Activated T-cell treated with anti-CD3 and anti-CD28 coated beads, Interleukin-2, amount 50 U/mL, for 24 hours (primary cell): ENCODE measurements around the gene ACSF2.

Experiments used
- DNase-seq: peaks from one replicate; pipeline ENCODE4 v3.0.0-alpha.2; 2020
- H3K27ac Mint-ChIP-seq: 2 replicates; pipeline ENCODE4 v1.8.0; 2020; ENCODE audit warnings: mild to moderate bottlenecking, mixed read lengths
- H3K27me3 Mint-ChIP-seq: 2 replicates; pipeline ENCODE4 v1.8.0; 2020; ENCODE audit warnings: mixed read lengths
- H3K36me3 Mint-ChIP-seq: 2 replicates; pipeline ENCODE4 v1.8.0; 2020; ENCODE audit warnings: low read depth, mixed read lengths
- H3K4me1 Mint-ChIP-seq: 2 replicates; pipeline ENCODE4 v1.8.0; 2020; ENCODE audit warnings: low read depth, mixed read lengths
- H3K4me3 Mint-ChIP-seq: 2 replicates; pipeline ENCODE4 v1.8.0; 2020; ENCODE audit warnings: mild to moderate bottlenecking, moderate library complexity, mixed read lengths
- H3K9me3 Mint-ChIP-seq: 2 replicates; pipeline ENCODE4 v1.8.0; 2020; ENCODE audit warnings: mixed read lengths

The ACSF2 gene

DNA sequence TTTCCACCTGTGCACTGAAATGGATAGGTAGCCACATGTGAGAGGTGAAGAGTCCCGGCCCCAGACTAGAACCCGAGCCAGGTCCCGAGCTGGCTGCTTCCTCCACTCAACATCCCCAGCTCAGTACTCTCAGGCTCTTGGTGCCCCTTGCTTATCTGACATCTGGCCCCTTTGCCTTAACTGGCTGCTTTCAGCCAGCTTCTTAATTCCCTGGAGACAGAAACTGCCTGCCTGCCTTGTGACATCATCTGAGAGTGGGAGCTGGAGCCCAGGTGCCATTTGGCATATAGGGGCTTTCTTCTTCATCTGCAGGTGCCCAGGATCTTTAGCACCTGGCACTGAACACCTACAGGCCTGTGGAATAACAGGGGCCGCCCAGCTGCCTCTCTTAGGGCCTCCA, 33.7 kb downstream of the ACSF2 start:
- Mint-ChIP-seq H3K36me3 (no peaks in the 10 kb centered on the region), H3K27me3 (no peaks in the 10 kb centered on the region), H3K4me3 (no peak overlapping the region), H3K9me3 (no peaks in the 10 kb centered on the region), H3K4me1 (no peaks in the 10 kb centered on the region), H3K27ac (no peak overlapping the region)
- DNase-seq, result no peak

DNA sequence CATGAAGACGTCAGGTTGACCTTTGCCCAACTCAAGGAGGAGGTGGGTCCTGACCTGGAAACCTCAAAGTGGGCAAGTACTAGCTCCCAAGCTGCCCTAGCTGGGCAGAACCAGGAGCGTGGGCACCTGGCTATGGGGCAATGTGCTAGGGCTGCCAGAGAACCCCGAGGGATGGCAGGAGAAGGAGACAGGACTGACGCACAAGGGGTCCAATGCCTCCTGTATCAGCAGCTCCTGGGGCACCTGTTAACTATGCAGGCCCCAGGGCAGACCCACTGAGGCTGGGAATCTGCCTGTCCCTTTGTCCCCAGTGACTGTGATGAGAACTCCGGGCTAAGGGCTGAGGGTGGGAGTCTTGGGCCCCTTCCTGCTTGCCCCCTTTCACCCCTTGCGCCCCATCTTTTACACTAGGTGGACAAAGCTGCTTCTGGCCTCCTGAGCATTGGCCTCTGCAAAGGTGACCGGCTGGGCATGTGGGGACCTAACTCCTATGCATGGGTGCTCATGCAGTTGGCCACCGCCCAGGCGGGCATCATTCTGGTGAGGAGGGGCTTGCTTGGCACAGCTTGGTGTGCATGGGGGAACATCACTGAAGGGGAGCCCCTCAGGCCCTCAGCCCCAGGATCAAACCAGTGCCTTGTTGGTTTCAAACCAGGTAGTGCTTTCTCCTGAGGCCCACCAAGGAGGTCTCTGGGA, 35.0 kb downstream of the ACSF2 start:
- H3K36me3 Mint-ChIP-seq, result no peaks in the 10 kb centered on the region
- no peaks in the 10 kb centered on the region for H3K9me3 Mint-ChIP-seq
- H3K27me3 Mint-ChIP-seq, result peaks cover 6% of the 10 kb centered on the region
- H3K4me3 Mint-ChIP-seq, result no peak overlapping the region
- no peak for DNase-seq
- H3K27ac Mint-ChIP-seq, result no peak overlapping the region
- H3K4me1 Mint-ChIP-seq, result no peaks in the 10 kb centered on the region

DNA sequence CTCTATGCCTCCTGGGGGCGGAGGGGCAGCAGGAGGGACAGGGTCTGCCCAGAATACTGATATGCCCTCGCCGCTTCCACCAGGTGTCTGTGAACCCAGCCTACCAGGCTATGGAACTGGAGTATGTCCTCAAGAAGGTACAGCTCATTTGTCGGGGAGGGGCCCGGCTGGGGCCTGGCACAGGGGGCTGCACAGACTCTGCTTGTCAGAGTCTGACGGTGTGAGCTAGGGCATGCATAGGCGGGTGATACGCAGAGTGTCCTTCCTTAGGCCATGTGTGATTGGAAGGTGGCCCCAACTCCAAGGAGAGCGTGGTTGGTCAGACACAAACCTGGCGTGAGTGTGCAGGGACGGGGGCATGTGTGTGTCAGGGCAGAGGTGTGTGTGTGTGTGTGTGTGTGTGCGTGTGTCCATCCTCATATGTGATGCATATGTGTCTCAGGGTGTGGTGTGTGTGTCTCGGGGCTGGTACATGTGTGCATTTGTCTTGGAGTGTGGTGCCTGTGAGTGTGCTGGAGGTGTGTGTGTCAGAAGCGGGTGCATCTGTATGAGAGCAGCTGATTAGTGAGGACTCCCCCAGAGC, 35.6 kb downstream of the ACSF2 start:
- H3K27ac Mint-ChIP-seq, result no peak overlapping the region
- H3K9me3 Mint-ChIP-seq, result no peaks in the 10 kb centered on the region
- no peak for DNase-seq
- H3K36me3 Mint-ChIP-seq, result no peaks in the 10 kb centered on the region
- no peaks in the 10 kb centered on the region for H3K4me1 Mint-ChIP-seq
- H3K4me3 Mint-ChIP-seq, result no peak overlapping the region
- peaks cover 6% of the 10 kb centered on the region for H3K27me3 Mint-ChIP-seq

DNA sequence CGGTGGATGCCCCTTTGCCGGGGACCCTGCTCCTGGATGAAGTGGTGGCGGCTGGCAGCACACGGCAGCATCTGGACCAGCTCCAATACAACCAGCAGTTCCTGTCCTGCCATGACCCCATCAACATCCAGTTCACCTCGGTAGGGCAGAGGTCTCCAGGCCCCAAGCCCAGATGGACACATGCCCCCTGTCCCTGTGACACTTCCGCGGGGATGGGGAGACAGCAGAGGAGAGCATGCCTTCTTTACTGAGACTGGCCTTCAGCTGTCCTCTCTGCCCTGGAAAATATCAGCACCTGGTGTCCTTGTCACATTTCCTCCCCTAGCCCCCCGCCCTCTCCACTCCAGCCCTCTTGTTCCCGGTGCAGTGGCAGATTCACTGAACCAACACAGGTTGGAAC, 36.4 kb downstream of the ACSF2 start:
- no peaks in the 10 kb centered on the region for H3K4me1 Mint-ChIP-seq
- no peaks in the 10 kb centered on the region for H3K9me3 Mint-ChIP-seq
- no peak overlapping the region for H3K27ac Mint-ChIP-seq
- peaks cover 13% of the 10 kb centered on the region for H3K27me3 Mint-ChIP-seq
- DNase-seq, result no peak
- H3K36me3 Mint-ChIP-seq, result no peaks in the 10 kb centered on the region
- no peak overlapping the region for H3K4me3 Mint-ChIP-seq

- Mint-ChIP-seq H3K4me3 (no peak overlapping the region), H3K27ac (no peak overlapping the region), H3K9me3 (no peaks in the 10 kb centered on the region), H3K36me3 (no peaks in the 10 kb centered on the region), H3K4me1 (peaks cover 4% of the 10 kb centered on the region), H3K27me3 (peaks cover 26% of the 10 kb centered on the region)
- DNase-seq, result no peak
These were observed 38.1 kb downstream of the ACSF2 start for GRCh38 chr17:50464121-50464520.

GRCh38 chr17:50464736-50465135, 38.7 kb downstream of the ACSF2 start:
- Mint-ChIP-seq H3K36me3 (no peaks in the 10 kb centered on the region), H3K4me3 (no peak overlapping the region), H3K4me1 (peaks cover 6% of the 10 kb centered on the region), H3K27ac (no peak overlapping the region), H3K27me3 (peaks cover 32% of the 10 kb centered on the region), H3K9me3 (no peaks in the 10 kb centered on the region)
- no peak for DNase-seq

- H3K9me3 Mint-ChIP-seq, result no peaks in the 10 kb centered on the region
- no peak overlapping the region for H3K4me3 Mint-ChIP-seq
- DNase-seq, result no peak
- no peak overlapping the region for H3K27ac Mint-ChIP-seq
- no peaks in the 10 kb centered on the region for H3K36me3 Mint-ChIP-seq
- peaks cover 6% of the 10 kb centered on the region for H3K4me1 Mint-ChIP-seq
- peaks cover 34% of the 10 kb centered on the region for H3K27me3 Mint-ChIP-seq
These were observed 39.2 kb downstream of the ACSF2 start for GRCh38 chr17:50465171-50465570.

DNA sequence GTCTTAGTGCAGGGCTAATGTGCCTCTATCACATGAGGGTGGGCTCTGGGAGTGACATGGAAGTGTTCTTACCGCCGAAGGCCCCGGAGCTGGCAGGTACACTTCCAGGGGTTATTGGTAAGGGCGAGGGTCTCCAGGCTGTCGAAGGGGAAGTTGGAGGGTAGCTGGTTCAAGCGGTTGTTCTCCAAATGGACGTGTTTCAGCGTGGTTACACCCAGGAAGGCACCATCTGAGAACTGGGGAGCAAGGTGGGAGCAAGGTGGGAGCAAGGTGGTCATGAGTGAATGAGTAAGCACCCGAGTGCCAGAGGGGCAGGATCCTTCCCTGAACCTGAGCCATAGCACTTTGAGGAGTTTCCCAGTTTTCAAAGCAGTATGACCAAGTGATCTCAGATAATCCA, 39.6 kb downstream of the ACSF2 start:
- Mint-ChIP-seq H3K36me3 (no peaks in the 10 kb centered on the region), H3K27me3 (peaks cover 34% of the 10 kb centered on the region), H3K9me3 (no peaks in the 10 kb centered on the region), H3K4me1 (peaks cover 6% of the 10 kb centered on the region), H3K4me3 (no peak overlapping the region), H3K27ac (no peak overlapping the region)
- DNase-seq, result no peak

GRCh38 chr17:50466371-50467113, 40.5 kb downstream of the ACSF2 start:
- Mint-ChIP-seq H3K9me3 (no peaks in the 10 kb centered on the region), H3K27me3 (peaks cover 34% of the 10 kb centered on the region), H3K36me3 (no peaks in the 10 kb centered on the region), H3K4me1 (peaks cover 6% of the 10 kb centered on the region), H3K27ac (no peak overlapping the region), H3K4me3 (no peak overlapping the region)
- no peak for DNase-seq

- Mint-ChIP-seq H3K27ac (no peak overlapping the region), H3K4me3 (no peak overlapping the region)
These were observed 41.3 kb downstream of the ACSF2 start for GRCh38 chr17:50467114-50467854.

DNA sequence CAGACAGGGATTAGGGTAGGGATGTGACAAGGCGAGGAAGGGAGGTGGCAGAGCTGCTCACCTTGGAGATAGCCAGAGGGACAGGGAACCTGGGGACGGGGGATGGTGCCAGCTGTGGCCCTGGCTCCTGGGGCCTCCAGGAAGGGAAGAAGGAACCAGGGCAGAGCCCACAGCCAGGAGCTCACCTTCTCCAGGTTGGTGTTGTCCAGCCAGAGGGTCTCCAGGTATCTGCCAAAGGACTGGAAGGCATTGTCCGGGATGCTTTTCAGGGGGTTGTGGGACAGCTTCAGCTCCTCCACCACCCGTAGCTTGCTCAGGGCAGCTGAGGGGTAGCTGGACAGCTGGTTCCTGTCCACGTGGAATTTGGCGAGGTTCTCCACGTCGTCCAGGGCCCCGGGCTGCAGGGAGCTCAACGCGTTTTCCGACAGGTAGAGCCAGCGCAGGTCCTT, 41.9 kb downstream of the ACSF2 start:
- Mint-ChIP-seq H3K9me3 (no peaks in the 10 kb centered on the region), H3K4me1 (peaks cover 6% of the 10 kb centered on the region), H3K36me3 (no peaks in the 10 kb centered on the region), H3K4me3 (no peak overlapping the region), H3K27me3 (peaks cover 34% of the 10 kb centered on the region), H3K27ac (no peak overlapping the region)
- DNase-seq, result no peak

More at GRCh38 chr17:50467114-50467854, 41.3 kb downstream of the ACSF2 start:
- Mint-ChIP-seq H3K4me1 (peaks cover 6% of the 10 kb centered on the region), H3K27me3 (peaks cover 34% of the 10 kb centered on the region), H3K36me3 (no peaks in the 10 kb centered on the region), H3K9me3 (no peaks in the 10 kb centered on the region)
- no peak for DNase-seq

DNA sequence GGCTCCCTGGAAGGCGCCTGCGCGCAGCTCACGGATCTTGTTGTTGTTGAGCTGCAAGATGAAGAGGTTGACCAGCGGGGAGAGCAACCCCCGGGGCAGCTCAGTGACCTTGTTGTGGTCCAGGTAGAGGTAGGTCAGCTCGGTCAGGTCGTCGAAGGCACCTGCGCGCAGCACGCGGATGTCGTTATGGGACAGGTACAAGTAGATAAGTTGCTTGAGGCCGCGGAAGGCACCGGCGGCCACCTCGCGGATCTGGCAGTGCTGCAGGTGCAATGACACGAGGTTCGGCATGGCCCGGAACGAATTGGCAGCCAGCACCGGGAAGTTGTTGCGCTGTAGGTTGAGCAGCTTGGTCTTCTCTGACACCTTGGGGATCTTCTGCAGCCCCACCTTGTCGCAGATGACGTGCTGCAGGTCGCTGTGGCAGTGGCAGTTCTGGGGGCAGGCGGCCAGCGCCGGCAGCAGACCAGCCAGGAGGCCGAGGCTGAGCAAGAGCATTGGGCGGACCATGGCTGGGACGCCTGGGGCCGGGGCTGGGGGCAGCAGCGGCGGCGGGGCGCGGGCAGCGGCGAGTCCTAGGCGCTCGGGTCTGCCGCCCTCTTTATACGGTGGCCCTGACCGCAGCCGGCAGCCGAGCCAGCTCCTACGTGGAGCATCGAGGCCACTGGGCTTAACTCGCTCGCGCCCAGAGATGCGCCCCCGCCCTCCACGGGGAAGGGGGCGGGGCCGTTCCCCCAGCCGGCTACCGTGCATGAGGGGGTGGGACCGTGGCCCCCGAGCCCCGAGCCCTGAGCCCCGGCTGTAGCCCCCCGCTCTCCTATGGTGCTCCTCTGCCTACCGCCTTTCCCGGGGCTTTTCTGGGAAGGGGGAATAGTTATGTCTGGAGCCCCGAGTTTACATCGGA, 42.5 kb downstream of the ACSF2 start, which contains the start of gene CHAD:
Gene CHAD, minus strand, starts transcription at position 577 of the 904 bp plus-strand sequence. Its CDS starts 67 bp downstream, at position 510.
- H3K4me3 Mint-ChIP-seq, result peak within 1 kb of the TSS; percentile 10
- H3K27me3 Mint-ChIP-seq, result peaks cover 34% of the 10 kb centered on the region
- H3K27ac Mint-ChIP-seq, result no peak within 1 kb of the TSS
- no peaks in the 10 kb centered on the region for H3K9me3 Mint-ChIP-seq
- no peak for DNase-seq
- H3K36me3 Mint-ChIP-seq, result no peaks in the 10 kb centered on the region
- H3K4me1 Mint-ChIP-seq, result peaks cover 6% of the 10 kb centered on the region

GRCh38 chr17:50469208-50469605, 43.2 kb downstream of the ACSF2 start:
- Mint-ChIP-seq H3K4me3 (no peak overlapping the region), H3K27me3 (peaks cover 34% of the 10 kb centered on the region), H3K27ac (no peak overlapping the region), H3K4me1 (peaks cover 6% of the 10 kb centered on the region), H3K9me3 (no peaks in the 10 kb centered on the region), H3K36me3 (no peaks in the 10 kb centered on the region)
- DNase-seq, result no peak
